Measurements from ENCODE around the gene PIK3R3. TPM values are rescaled to one million over a fixed set of nuclear protein-coding genes. Genes with fewer than 3 reads are reported as not detected.

The PIK3R3 gene
- total RNA-seq, 2 donors from 2014 or later = 18.4 to 19.0 TPM

DNA sequence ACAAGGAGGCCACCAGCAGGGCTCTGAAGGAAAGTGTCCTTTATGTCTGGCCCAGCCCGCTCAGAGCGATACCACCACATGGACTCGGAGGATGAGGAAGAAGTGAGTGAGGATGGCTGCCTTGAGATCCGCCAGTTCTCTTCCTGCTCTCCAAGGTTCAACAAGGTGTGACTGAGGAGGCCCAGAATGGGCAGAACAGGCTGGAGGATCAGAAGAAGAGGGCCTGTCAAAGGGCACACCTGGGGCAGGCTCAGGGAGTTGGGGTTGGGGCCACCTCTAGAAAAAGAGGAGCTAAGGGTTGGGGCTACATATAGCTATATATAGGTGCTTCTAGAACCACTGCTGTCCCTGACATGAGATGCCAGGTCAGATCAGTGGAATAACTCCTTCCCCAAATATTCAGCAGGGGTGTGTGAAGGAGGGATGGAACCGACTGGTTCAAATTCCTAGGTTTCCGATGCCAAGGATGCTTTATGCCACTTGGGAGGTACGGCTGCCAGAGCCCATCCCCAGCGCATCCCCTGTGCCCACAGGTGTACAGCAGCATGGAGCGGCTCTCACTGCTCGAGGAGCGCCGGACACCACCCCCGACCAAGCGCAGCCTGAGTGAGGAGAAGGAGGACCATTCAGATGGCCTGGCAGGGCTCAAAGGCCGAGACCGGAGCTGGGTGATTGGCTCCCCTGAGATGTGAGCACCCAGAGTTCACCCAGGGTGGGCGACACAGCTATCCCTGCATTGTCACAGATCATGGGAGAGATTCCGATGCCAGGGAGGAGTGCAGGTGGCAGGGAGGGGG, 102.2 kb downstream of the PIK3R3 start:
- TF ChIP-seq, protein P1, sequence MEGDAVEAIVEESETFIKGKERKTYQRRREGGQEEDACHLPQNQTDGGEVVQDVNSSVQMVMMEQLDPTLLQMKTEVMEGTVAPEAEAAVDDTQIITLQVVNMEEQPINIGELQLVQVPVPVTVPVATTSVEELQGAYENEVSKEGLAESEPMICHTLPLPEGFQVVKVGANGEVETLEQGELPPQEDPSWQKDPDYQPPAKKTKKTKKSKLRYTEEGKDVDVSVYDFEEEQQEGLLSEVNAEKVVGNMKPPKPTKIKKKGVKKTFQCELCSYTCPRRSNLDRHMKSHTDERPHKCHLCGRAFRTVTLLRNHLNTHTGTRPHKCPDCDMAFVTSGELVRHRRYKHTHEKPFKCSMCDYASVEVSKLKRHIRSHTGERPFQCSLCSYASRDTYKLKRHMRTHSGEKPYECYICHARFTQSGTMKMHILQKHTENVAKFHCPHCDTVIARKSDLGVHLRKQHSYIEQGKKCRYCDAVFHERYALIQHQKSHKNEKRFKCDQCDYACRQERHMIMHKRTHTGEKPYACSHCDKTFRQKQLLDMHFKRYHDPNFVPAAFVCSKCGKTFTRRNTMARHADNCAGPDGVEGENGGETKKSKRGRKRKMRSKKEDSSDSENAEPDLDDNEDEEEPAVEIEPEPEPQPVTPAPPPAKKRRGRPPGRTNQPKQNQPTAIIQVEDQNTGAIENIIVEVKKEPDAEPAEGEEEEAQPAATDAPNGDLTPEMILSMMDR (conservative IDR thresholded peaks at IDR 0.05) = no peak
- H3K27me3 Mint-ChIP-seq (ENCODE audit: insufficient read depth) = no peaks in the 10 kb centered on the region
- Histone ChIP-seq H3K27ac (ENCODE audit: low read depth, low read length) (no peak overlapping the region), H3K27me3 (ENCODE audit: control insufficient read depth, insufficient read depth, low read length, poor library complexity, severe bottlenecking) (no peaks in the 10 kb centered on the region), H3K9me3 (ENCODE audit: control insufficient read depth, low read length) (no peaks in the 10 kb centered on the region), H3K4me1 (ENCODE audit: control insufficient read depth, insufficient read depth, low read length) (no peaks in the 10 kb centered on the region), H3K9ac (ENCODE audit: extremely low read depth, low read length, poor library complexity, severe bottlenecking) (no peak overlapping the region), H3K36me3 (ENCODE audit: control insufficient read depth, insufficient read depth, low read length) (peaks cover 58% of the 10 kb centered on the region), H3K4me3 (ENCODE audit: low read length) (no peak overlapping the region)
- no peaks in the 10 kb centered on the region for H3K9me3 Mint-ChIP-seq
- no peak overlapping the region for H3K27ac Mint-ChIP-seq
- peaks cover 65% of the 10 kb centered on the region for H3K36me3 Mint-ChIP-seq (ENCODE audit: low read depth)
- H3K4me3 Mint-ChIP-seq = no peak overlapping the region
- 95% methylated on average over 6 to 18 of the region's 18 CpGs for WGBS, 2 experiments (ENCODE audit: insufficient coverage in 1 of 2, insufficient read length in 1 of 2)
- no peaks in the 10 kb centered on the region for H3K4me1 Mint-ChIP-seq
- no peak for DNase-seq

- H3K27ac ChIP-seq (ENCODE audit: low read depth, low read length) = no peak overlapping the region
- Mint-ChIP-seq H3K36me3 (ENCODE audit: low read depth) (peaks cover 78% of the 10 kb centered on the region), H3K27me3 (ENCODE audit: insufficient read depth) (no peaks in the 10 kb centered on the region), H3K27ac (no peak overlapping the region), H3K9me3 (no peaks in the 10 kb centered on the region), H3K4me1 (no peaks in the 10 kb centered on the region), H3K4me3 (no peak overlapping the region)
- H3K4me1 ChIP-seq (ENCODE audit: control insufficient read depth, insufficient read depth, low read length) = no peaks in the 10 kb centered on the region
- peaks cover 64% of the 10 kb centered on the region for H3K36me3 ChIP-seq (ENCODE audit: control insufficient read depth, insufficient read depth, low read length)
- TF ChIP-seq, protein P1 (conservative IDR thresholded peaks at IDR 0.05) = no peak
- WGBS, 2 experiments (ENCODE audit: insufficient coverage in 1 of 2, insufficient read length in 1 of 2) = 96 to 99% methylated on average over 7 to 8 of the region's 8 CpGs
- H3K4me3 ChIP-seq (ENCODE audit: low read length) = no peak overlapping the region
- no peaks in the 10 kb centered on the region for H3K27me3 ChIP-seq (ENCODE audit: control insufficient read depth, insufficient read depth, low read length, poor library complexity, severe bottlenecking)
- DNase-seq = no peak
- H3K9me3 ChIP-seq (ENCODE audit: control insufficient read depth, low read length) = peaks cover 13% of the 10 kb centered on the region
- no peak overlapping the region for H3K9ac ChIP-seq (ENCODE audit: extremely low read depth, low read length, poor library complexity, severe bottlenecking)
These were observed 104.4 kb downstream of the PIK3R3 start for GRCh38 chr1:46027788-46028573.

- no peak for DNase-seq
- 91 to 100% methylated on average over 3 of the region's 3 CpGs for whole genome bisulfite sequencing, 2 experiments (ENCODE audit: insufficient coverage in 1 of 2, insufficient read length in 1 of 2)
- H3K9ac ChIP-seq (ENCODE audit: extremely low read depth, low read length, poor library complexity, severe bottlenecking) = no peak overlapping the region
- peaks cover 65% of the 10 kb centered on the region for H3K36me3 ChIP-seq (ENCODE audit: control insufficient read depth, insufficient read depth, low read length)
- H3K27me3 ChIP-seq (ENCODE audit: control insufficient read depth, insufficient read depth, low read length, poor library complexity, severe bottlenecking) = no peaks in the 10 kb centered on the region
- no peak overlapping the region for H3K27ac ChIP-seq (ENCODE audit: low read depth, low read length)
- H3K4me1 Mint-ChIP-seq = no peaks in the 10 kb centered on the region
- no peaks in the 10 kb centered on the region for H3K4me1 ChIP-seq (ENCODE audit: control insufficient read depth, insufficient read depth, low read length)
- H3K9me3 ChIP-seq (ENCODE audit: control insufficient read depth, low read length) = peaks cover 13% of the 10 kb centered on the region
- no peaks in the 10 kb centered on the region for H3K27me3 Mint-ChIP-seq (ENCODE audit: insufficient read depth)
- peaks cover 75% of the 10 kb centered on the region for H3K36me3 Mint-ChIP-seq (ENCODE audit: low read depth)
- H3K4me3 ChIP-seq (ENCODE audit: low read length) = no peak overlapping the region
- no peaks in the 10 kb centered on the region for H3K9me3 Mint-ChIP-seq
- no peak overlapping the region for H3K4me3 Mint-ChIP-seq
- H3K27ac Mint-ChIP-seq = no peak overlapping the region
- TF ChIP-seq, protein P1 (conservative IDR thresholded peaks at IDR 0.05) = no peak
These were observed 105.9 kb downstream of the PIK3R3 start for GRCh38 chr1:46026531-46026930.
